Mesendoderm (in vitro differentiated cells): ENCODE measurements around the gene SRBD1.

ENCODE experiments used
- DNase-seq: peaks from one replicate; pipeline ENCODE4 v3.0.0; 2013
- H2AK5ac ChIP-seq: 2 replicates; pipeline ENCODE4 v1.6.1; 2013; ENCODE audit warnings: low read length, inconsistent platforms
- H2BK120ac ChIP-seq: 2 replicates; pipeline ENCODE4 v1.6.1; 2013; ENCODE audit warnings: low read depth, mild to moderate bottlenecking, low read length, moderate library complexity, mixed read lengths
- H2BK15ac ChIP-seq: replicated peaks from 2 replicates; pipeline ENCODE4 v1.6.1; 2013; ENCODE audit warnings: low read depth, mild to moderate bottlenecking, moderate library complexity
- H2BK5ac ChIP-seq: 2 replicates; pipeline ENCODE4 v1.6.1; 2013; ENCODE audit warnings: low read length, inconsistent platforms
- H3K18ac ChIP-seq: 2 replicates; pipeline ENCODE4 v1.6.1; 2013; ENCODE audit warnings: mild to moderate bottlenecking, low read length, mixed read lengths
- H3K23ac ChIP-seq: one replicate; pipeline ENCODE4 v1.6.1; 2013; ENCODE audit warnings: low read length
- H3K27ac ChIP-seq: 2 replicates; pipeline ENCODE4 v1.5.1; 2013; ENCODE audit warnings: low read depth, mild to moderate bottlenecking, inconsistent platforms, low read length, moderate library complexity
- H3K27me3 ChIP-seq: 2 replicates; pipeline ENCODE4 v1.6.1; 2013; ENCODE audit warnings: low read length, control low read depth, mild to moderate bottlenecking, inconsistent platforms; ENCODE audit not compliant: insufficient read depth, poor library complexity
- H3K36me3 ChIP-seq: 2 replicates; pipeline ENCODE4 v1.6.1; 2013; ENCODE audit warnings: low read length, inconsistent platforms; ENCODE audit not compliant: control insufficient read depth, insufficient read depth
- H3K4ac ChIP-seq: one replicate; pipeline ENCODE4 v1.6.1; 2013; ENCODE audit warnings: low read depth, mild to moderate bottlenecking, low read length, moderate library complexity
- H3K4me1 ChIP-seq: 2 replicates; pipeline ENCODE4 v1.6.1; 2013; ENCODE audit warnings: low read depth, low read length, inconsistent platforms; ENCODE audit not compliant: control insufficient read depth
- H3K4me2 ChIP-seq: 2 replicates; pipeline ENCODE4 v1.6.1; 2013; ENCODE audit warnings: low read length
- H3K4me3 ChIP-seq: 2 replicates; pipeline ENCODE4 v1.5.1; 2013; ENCODE audit warnings: mild to moderate bottlenecking, low read length
- H3K56ac ChIP-seq: one replicate; pipeline ENCODE4 v1.6.1; 2013; ENCODE audit warnings: low read length
- H3K79me1 ChIP-seq: 2 replicates; pipeline ENCODE4 v1.6.1; 2013; ENCODE audit warnings: low read length, inconsistent platforms
- H3K79me2 ChIP-seq: 2 replicates; pipeline ENCODE4 v1.6.1; 2013; ENCODE audit warnings: mild to moderate bottlenecking, low read length; ENCODE audit not compliant: control insufficient read depth, insufficient read depth
- H3K9ac ChIP-seq: 2 replicates; pipeline ENCODE4 v1.6.1; 2013; ENCODE audit warnings: low read length, inconsistent platforms
- H4K5ac ChIP-seq: one replicate; pipeline ENCODE4 v1.6.1; 2013; ENCODE audit warnings: low read length
- H4K8ac ChIP-seq: one replicate; pipeline ENCODE4 v1.6.1; 2013; ENCODE audit warnings: low read depth, mild to moderate bottlenecking, control low read depth, low read length, moderate library complexity
- WGBS: extraction: QIAGEN DNeasy Blood & Tissue Kit; methylation state at CpG from one replicate; pipeline ENCODE4 v1.1.7; 2013; ENCODE audit warnings: low lambda C conversion rate, missing lambda C conversion rate; ENCODE audit not compliant: insufficient coverage; ENCODE audit errors: extremely low coverage; 5-methylcytosine and 5-hydroxymethylcytosine counted together

Gene SRBD1

GRCh38 chr2:45602624-45603023 lies 8.4 kb downstream of the SRBD1 start:
- Histone ChIP-seq H4K5ac (no peak overlapping the region), H2BK120ac (no peak overlapping the region), H4K8ac (no peak overlapping the region), H3K23ac (no peak overlapping the region), H3K4me3 (no peak overlapping the region), H3K18ac (no peak overlapping the region), H3K27me3 (no peaks in the 10 kb centered on the region), H2AK5ac (no peak overlapping the region), H3K9ac (no peak overlapping the region), H2BK5ac (no peak overlapping the region), H2BK15ac (no peak overlapping the region), H3K27ac (no peak overlapping the region), H3K4me2 (no peak overlapping the region), H3K79me1 (peaks cover 4% of the 10 kb centered on the region), H3K4ac (no peak overlapping the region), H3K36me3 (peaks cover 5% of the 10 kb centered on the region), H3K4me1 (no peaks in the 10 kb centered on the region), H3K79me2 (peaks cover 5% of the 10 kb centered on the region), H3K56ac (no peak overlapping the region)
- no peak for DNase-seq
- WGBS: no CpG with 5 or more reads among the region's 2 CpGs

- H2AK5ac ChIP-seq: no peak overlapping the region
- no peaks in the 10 kb centered on the region for H3K79me1 ChIP-seq
- no peak overlapping the region for H2BK15ac ChIP-seq
- no peak overlapping the region for H3K9ac ChIP-seq
- peaks cover 5% of the 10 kb centered on the region for H3K36me3 ChIP-seq
- H3K4me1 ChIP-seq: no peaks in the 10 kb centered on the region
- no peak overlapping the region for H3K4ac ChIP-seq
- no CpG with 5 or more reads among the region's 4 CpGs for WGBS
- H3K4me2 ChIP-seq: no peak overlapping the region
- no peaks in the 10 kb centered on the region for H3K27me3 ChIP-seq
- H3K56ac ChIP-seq: no peak overlapping the region
- no peaks in the 10 kb centered on the region for H3K79me2 ChIP-seq
- H3K4me3 ChIP-seq: no peak overlapping the region
- no peak overlapping the region for H3K23ac ChIP-seq
- H3K27ac ChIP-seq: no peak overlapping the region
- H2BK5ac ChIP-seq: no peak overlapping the region
- DNase-seq: no peak
- no peak overlapping the region for H4K8ac ChIP-seq
- no peak overlapping the region for H2BK120ac ChIP-seq
- no peak overlapping the region for H3K18ac ChIP-seq
- H4K5ac ChIP-seq: no peak overlapping the region
Measured at GRCh38 chr2:45598545-45598944, 12.5 kb downstream of the SRBD1 start.

GRCh38 chr2:45596761-45597160 lies 14.3 kb downstream of the SRBD1 start:
- Histone ChIP-seq H3K9ac (no peak overlapping the region), H3K56ac (no peak overlapping the region), H2BK15ac (no peak overlapping the region), H3K4me2 (no peak overlapping the region), H2BK5ac (no peak overlapping the region), H3K4ac (no peak overlapping the region), H3K79me1 (no peaks in the 10 kb centered on the region), H3K36me3 (peaks cover 4% of the 10 kb centered on the region), H4K8ac (no peak overlapping the region), H2AK5ac (no peak overlapping the region), H4K5ac (no peak overlapping the region), H3K18ac (no peak overlapping the region), H3K27me3 (no peaks in the 10 kb centered on the region), H3K27ac (no peak overlapping the region), H2BK120ac (no peak overlapping the region), H3K79me2 (no peaks in the 10 kb centered on the region), H3K4me1 (no peaks in the 10 kb centered on the region), H3K23ac (no peak overlapping the region), H3K4me3 (no peak overlapping the region)
- no peak for DNase-seq
- no CpG with 5 or more reads among the region's 1 CpG for WGBS

GRCh38 chr2:45595721-45596435 lies 15.2 kb downstream of the SRBD1 start:
- no peaks in the 10 kb centered on the region for H3K36me3 ChIP-seq

GRCh38 chr2:45591073-45591472 lies 20.0 kb downstream of the SRBD1 start:
- Histone ChIP-seq H3K27ac (no peak overlapping the region), H3K4me2 (no peak overlapping the region), H3K79me2 (peaks cover 2% of the 10 kb centered on the region), H2BK15ac (no peak overlapping the region), H3K4ac (no peak overlapping the region), H3K27me3 (no peaks in the 10 kb centered on the region), H3K36me3 (no peaks in the 10 kb centered on the region), H4K8ac (no peak overlapping the region), H4K5ac (no peak overlapping the region), H3K4me1 (peaks cover 2% of the 10 kb centered on the region), H3K23ac (no peak overlapping the region), H3K56ac (no peak overlapping the region), H3K4me3 (no peak overlapping the region), H3K79me1 (peaks cover 7% of the 10 kb centered on the region), H3K18ac (no peak overlapping the region), H2BK5ac (no peak overlapping the region), H2BK120ac (no peak overlapping the region), H2AK5ac (no peak overlapping the region), H3K9ac (no peak overlapping the region)
- no CpG with 5 or more reads among the region's 1 CpG for WGBS
- DNase-seq: no peak

More at GRCh38 chr2:45595721-45596435, 15.2 kb downstream of the SRBD1 start:
- Histone ChIP-seq H3K9ac (no peak overlapping the region), H3K23ac (no peak overlapping the region), H3K4me2 (no peak overlapping the region), H2BK120ac (no peak overlapping the region), H3K4me3 (no peak overlapping the region), H4K5ac (no peak overlapping the region), H3K4me1 (no peaks in the 10 kb centered on the region), H3K79me2 (no peaks in the 10 kb centered on the region), H3K27ac (no peak overlapping the region), H3K79me1 (peaks cover 2% of the 10 kb centered on the region), H3K27me3 (no peaks in the 10 kb centered on the region), H3K4ac (no peak overlapping the region), H4K8ac (no peak overlapping the region), H3K18ac (no peak overlapping the region), H2BK5ac (no peak overlapping the region), H3K56ac (no peak overlapping the region), H2BK15ac (no peak overlapping the region), H2AK5ac (no peak overlapping the region)
- no peak for DNase-seq
- WGBS: no CpG with 5 or more reads among the region's 4 CpGs
